K562 (cell line): ENCODE measurements around the gene GGA2. TPM values are rescaled to one million over a fixed set of nuclear protein-coding genes. Genes with fewer than 3 reads are reported as not detected.

Source experiments
- CBFA2T3 ChIP-seq: fragments of 450-650 bp; IDR thresholded peaks from 2 replicates; pipeline ENCODE4 v1.6.1; 2017
- DACH1 ChIP-seq: fragments of 450-650 bp; IDR thresholded peaks from 2 replicates; pipeline ENCODE4 v1.6.1; 2018; ENCODE audit not compliant: partially characterized antibody
- GATAD2A ChIP-seq: fragments of 450-650 bp; IDR thresholded peaks from 2 replicates; pipeline ENCODE4 v1.6.1; 2017
- KHSRP ChIP-seq: fragments of 450-650 bp; IDR thresholded peaks from 2 replicates; pipeline ENCODE4 v1.6.1; 2017
- NCOA2 ChIP-seq, 2 experiments: fragments of 450-650 bp; IDR thresholded peaks; 2 replicates each; pipeline ENCODE4 v1.6.1; 2018; ENCODE audit warnings: mild to moderate bottlenecking in 2 of 2, moderate library complexity in 1 of 2; ENCODE audit not compliant: partially characterized antibody in 2 of 2
- NR2C1 ChIP-seq, 2 experiments: fragments of 450-650 bp; IDR thresholded peaks; 2 replicates each; pipeline ENCODE4 v1.6.1; 2017; ENCODE audit warnings: mild to moderate bottlenecking in 2 of 2, antibody characterized with exemption in 1 of 2, inconsistent platforms in 1 of 2, missing compliant biosample characterization in 1 of 2, missing genetic modification characterization in 1 of 2
- RCOR1 ChIP-seq, 2 experiments: IDR thresholded peaks; 2 replicates each; pipeline ENCODE4 v1.6.1; 2012; ENCODE audit warnings: low read depth in 2 of 2, low read length in 2 of 2, borderline replicate concordance in 1 of 2, improper control_type of control experiment in 1 of 2
- ZBTB7A ChIP-seq: IDR thresholded peaks from 2 replicates; pipeline ENCODE4 v1.6.1; 2011; ENCODE audit warnings: low read depth, mild to moderate bottlenecking, low read length, moderate library complexity, borderline replicate concordance; ENCODE audit not compliant: control insufficient read depth
- polyA plus RNA-seq, 8 experiments: library from polyadenylated mRNA; depleted of rRNA in 4 of 8; stranded (reverse) in 5 of 8; unstranded in 3 of 8; fragments of >200 nt; fragmentation: Nextera tagmentation in 2 of 8; fragmentation: Illumina TruSeq in 1 of 8; extraction: Ambion mirVana in 2 of 8; extraction: Trizol in 1 of 8; gene quantifications; 2 replicates each; pipeline versions ENCODE4 v1.2.1 to v1.2.3, GENCODE V29; 2011 to 2014; ENCODE audit warnings: inconsistent platforms in 1 of 8, missing spikeins in 1 of 8
- total RNA-seq, 7 experiments: library from RNA; depleted of rRNA in 6 of 7; stranded (reverse); fragments of >200 nt in 6 of 7; fragmentation: Illumina TruSeq in 2 of 7; extraction: Trizol in 2 of 7; gene quantifications; 2 replicates each; pipeline versions ENCODE4 v1.2.1 to v1.2.3, GENCODE V29; 2011 to 2021; ENCODE audit warnings: low replicate concordance in 1 of 7
- TF ChIP-seq, protein P1 (sequence below): fragments of 450-650 bp; IDR thresholded peaks from 2 replicates; pipeline ENCODE4 v1.6.1; 2016; ENCODE audit warnings: low read depth
- TF ChIP-seq, protein P2 (sequence below), 2 experiments: IDR thresholded peaks in 1 of 2; conservative IDR thresholded peaks in 1 of 2; 2 replicates each; pipeline ENCODE4 v1.6.1; 2016; ENCODE audit warnings: low read depth in 2 of 2, mild to moderate bottlenecking in 1 of 2, missing compliant biosample characterization in 1 of 2, missing genetic modification characterization in 1 of 2, moderate library complexity in 1 of 2

GGA2 gene
- total and polyA plus RNA-seq, 9 of the 15 experiments (the other 6 are each of a cell fraction or from before 2014, with no cell fraction given): 11.9 to 133 (median 66.3) TPM

DNA sequence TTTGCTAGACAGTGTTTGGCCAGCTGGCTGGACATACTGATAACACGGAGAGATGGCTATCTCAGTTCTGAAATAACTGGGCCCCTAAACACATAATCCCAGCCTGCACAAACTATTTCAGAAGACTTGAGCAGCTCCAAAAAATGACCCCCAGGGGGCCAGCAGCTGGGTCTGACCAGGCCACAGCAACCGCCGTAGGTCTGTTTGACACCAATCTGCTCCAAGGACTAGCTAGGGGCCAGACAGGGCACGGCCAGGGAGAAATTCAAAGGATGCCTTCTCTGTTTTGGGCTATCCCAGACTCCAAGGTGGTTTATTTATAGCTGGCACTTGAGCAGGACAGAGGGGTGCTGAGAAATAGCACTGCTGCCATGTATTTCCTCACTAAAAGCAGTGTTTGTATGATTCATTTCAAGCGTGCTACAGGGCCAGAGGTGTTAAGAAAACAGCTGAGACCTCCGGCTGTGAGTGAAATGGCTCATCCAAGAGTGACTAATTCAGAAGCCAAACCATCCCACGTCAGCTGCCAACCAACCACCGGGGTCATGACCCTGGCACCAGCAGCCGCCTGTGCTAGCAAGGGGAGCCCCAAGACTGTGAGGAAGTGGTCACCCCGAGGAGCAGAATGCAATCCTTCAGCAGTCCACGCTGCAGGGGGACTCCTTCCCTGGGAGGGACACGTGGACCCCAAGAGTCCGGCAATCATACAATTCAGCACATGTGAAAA lies 5.7 kb downstream of the GGA2 start (continued):
- TF ChIP-seq, protein P1, sequence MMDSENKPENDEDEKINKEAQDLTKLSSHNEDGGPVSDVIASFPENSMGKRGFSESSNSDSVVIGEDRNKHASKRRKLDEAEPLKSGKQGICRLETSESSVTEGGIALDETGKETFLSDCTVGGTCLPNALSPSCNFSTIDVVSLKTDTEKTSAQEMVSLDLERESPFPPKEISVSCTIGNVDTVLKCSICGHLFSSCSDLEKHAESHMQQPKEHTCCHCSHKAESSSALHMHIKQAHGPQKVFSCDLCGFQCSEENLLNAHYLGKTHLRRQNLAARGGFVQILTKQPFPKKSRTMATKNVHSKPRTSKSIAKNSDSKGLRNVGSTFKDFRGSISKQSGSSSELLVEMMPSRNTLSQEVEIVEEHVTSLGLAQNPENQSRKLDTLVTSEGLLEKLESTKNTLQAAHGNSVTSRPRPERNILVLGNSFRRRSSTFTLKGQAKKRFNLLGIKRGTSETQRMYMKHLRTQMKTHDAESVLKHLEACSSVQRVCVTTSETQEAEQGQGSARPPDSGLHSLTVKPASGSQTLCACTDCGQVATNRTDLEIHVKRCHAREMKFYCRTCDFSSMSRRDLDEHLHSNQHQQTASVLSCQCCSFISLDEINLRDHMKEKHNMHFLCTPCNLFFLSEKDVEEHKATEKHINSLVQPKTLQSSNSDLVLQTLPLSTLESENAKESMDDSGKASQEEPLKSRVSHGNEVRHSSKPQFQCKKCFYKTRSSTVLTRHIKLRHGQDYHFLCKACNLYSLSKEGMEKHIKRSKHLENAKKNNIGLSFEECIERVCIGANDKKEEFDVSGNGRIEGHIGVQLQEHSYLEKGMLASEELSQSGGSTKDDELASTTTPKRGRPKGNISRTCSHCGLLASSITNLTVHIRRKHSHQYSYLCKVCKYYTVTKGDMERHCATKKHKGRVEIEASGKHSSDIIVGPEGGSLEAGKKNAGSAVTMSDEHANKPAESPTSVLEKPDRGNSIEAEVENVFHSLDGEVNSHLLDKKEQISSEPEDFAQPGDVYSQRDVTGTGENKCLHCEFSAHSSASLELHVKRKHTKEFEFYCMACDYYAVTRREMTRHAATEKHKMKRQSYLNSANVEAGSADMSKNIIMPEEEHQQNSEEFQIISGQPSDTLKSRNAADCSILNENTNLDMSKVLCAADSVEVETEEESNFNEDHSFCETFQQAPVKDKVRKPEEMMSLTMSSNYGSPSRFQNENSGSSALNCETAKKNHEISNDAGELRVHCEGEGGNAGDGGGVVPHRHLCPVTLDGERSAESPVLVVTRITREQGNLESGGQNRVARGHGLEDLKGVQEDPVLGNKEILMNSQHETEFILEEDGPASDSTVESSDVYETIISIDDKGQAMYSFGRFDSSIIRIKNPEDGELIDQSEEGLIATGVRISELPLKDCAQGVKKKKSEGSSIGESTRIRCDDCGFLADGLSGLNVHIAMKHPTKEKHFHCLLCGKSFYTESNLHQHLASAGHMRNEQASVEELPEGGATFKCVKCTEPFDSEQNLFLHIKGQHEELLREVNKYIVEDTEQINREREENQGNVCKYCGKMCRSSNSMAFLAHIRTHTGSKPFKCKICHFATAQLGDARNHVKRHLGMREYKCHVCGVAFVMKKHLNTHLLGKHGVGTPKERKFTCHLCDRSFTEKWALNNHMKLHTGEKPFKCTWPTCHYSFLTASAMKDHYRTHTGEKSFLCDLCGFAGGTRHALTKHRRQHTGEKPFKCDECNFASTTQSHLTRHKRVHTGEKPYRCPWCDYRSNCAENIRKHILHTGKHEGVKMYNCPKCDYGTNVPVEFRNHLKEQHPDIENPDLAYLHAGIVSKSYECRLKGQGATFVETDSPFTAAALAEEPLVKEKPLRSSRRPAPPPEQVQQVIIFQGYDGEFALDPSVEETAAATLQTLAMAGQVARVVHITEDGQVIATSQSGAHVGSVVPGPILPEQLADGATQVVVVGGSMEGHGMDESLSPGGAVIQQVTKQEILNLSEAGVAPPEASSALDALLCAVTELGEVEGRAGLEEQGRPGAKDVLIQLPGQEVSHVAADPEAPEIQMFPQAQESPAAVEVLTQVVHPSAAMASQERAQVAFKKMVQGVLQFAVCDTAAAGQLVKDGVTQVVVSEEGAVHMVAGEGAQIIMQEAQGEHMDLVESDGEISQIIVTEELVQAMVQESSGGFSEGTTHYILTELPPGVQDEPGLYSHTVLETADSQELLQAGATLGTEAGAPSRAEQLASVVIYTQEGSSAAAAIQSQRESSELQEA: no peak
- TF ChIP-seq, protein P2, sequence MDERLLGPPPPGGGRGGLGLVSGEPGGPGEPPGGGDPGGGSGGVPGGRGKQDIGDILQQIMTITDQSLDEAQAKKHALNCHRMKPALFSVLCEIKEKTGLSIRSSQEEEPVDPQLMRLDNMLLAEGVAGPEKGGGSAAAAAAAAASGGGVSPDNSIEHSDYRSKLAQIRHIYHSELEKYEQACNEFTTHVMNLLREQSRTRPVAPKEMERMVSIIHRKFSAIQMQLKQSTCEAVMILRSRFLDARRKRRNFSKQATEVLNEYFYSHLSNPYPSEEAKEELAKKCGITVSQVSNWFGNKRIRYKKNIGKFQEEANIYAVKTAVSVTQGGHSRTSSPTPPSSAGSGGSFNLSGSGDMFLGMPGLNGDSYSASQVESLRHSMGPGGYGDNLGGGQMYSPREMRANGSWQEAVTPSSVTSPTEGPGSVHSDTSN (CRISPR knock-in tag; IDR thresholded peaks at IDR 0.05; ENCODE audit: low read depth): no peak
- TF ChIP-seq, protein P2 (tag; conservative IDR thresholded peaks at IDR 0.05; ENCODE audit: low read depth): no peak
- TF ChIP-seq NCOA2 (IDR thresholded peaks at IDR 0.05; ENCODE audit: partially characterized antibody in 2 of 2) (no peak), CBFA2T3 (peak; percentile 52; the same call in 1 of the 2 replicates), KHSRP (no peak), NR2C1 (IDR thresholded peaks at IDR 0.05) (peak; percentile 42; the same call in 1 of the 2 replicates), NR2C1 (tag; IDR thresholded peaks at IDR 0.05) (peak; percentile 66), DACH1 (peak; percentile 84), ZBTB7A (no peak; the same call in 1 of the 2 replicates), RCOR1 (IDR thresholded peaks at IDR 0.05; ENCODE audit: borderline replicate concordance in 1 of 2, low read depth in 2 of 2, low read length in 2 of 2) (0 out of 4 replicates have a peak, but pooled peaks of 1 of the 2 experiments have one; percentile 17), GATAD2A (no peak)
